Nephron progenitor cell (in vitro differentiated cells): Measurements from ENCODE around the gene PIK3R1.

Experiments
- DNase-seq: peaks from one replicate; pipeline ENCODE4 v3.0.0; 2021
- H3K27ac Mint-ChIP-seq: 2 replicates; pipeline ENCODE4 v1.8.0; 2021; ENCODE audit warnings: mild to moderate bottlenecking, moderate library complexity, mixed read lengths
- H3K27me3 Mint-ChIP-seq: 2 replicates; pipeline ENCODE4 v1.8.0; 2021; ENCODE audit warnings: mild to moderate bottlenecking, low read depth, mixed read lengths; ENCODE audit not compliant: poor library complexity
- H3K36me3 Mint-ChIP-seq: 2 replicates; pipeline ENCODE4 v1.8.0; 2021; ENCODE audit warnings: low read depth, mixed read lengths
- H3K4me1 Mint-ChIP-seq: 2 replicates; pipeline ENCODE4 v1.8.0; 2021; ENCODE audit warnings: mixed read lengths
- H3K4me3 Mint-ChIP-seq: 2 replicates; pipeline ENCODE4 v1.8.0; 2021; ENCODE audit warnings: mild to moderate bottlenecking, moderate library complexity, mixed read lengths
- H3K9me3 Mint-ChIP-seq: 2 replicates; pipeline ENCODE4 v1.8.0; 2021; ENCODE audit warnings: mild to moderate bottlenecking, moderate library complexity, mixed read lengths
- CTCF ChIP-seq: fragments of 200-600 bp; sonication (generic); IDR thresholded peaks from 2 replicates; pipeline ENCODE4 v1.5.0; 2021; ENCODE audit warnings: antibody characterized with exemption

The PIK3R1 gene

GRCh38 chr5:68173007-68173406 is 42.5 kb upstream of the PIK3R1 start:
- Mint-ChIP-seq H3K36me3 (no peaks in the 10 kb centered on the region), H3K27me3 (no peaks in the 10 kb centered on the region), H3K4me1 (peaks cover 35% of the 10 kb centered on the region), H3K9me3 (peaks cover 7% of the 10 kb centered on the region), H3K4me3 (no peak overlapping the region), H3K27ac (no peak overlapping the region)
- DNase-seq, result no peak
- no peak for TF ChIP-seq CTCF

DNA sequence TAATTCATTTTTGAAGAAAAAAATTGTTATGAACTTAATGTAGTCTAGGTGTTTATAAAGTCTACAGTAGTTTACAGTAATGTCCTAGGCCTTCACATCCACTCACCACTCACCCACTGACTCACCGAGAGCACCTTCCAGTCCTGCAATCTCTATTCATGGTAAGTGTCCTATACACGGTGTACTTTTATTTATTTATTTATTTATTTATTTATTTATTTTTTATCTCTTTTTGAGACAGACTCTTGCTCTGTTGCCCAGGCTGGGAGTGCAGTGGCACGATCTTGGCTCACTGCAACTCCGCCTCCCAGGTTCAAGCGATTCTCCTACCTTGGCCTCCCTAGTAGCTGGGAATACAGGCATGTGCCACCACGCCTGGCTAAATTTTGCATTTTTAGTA is 39.3 kb upstream of the PIK3R1 start:
- H3K27ac Mint-ChIP-seq, result no peak overlapping the region
- DNase-seq, result no peak
- peaks cover 12% of the 10 kb centered on the region for H3K4me1 Mint-ChIP-seq
- no peak for TF ChIP-seq CTCF
- H3K27me3 Mint-ChIP-seq, result no peaks in the 10 kb centered on the region
- H3K4me3 Mint-ChIP-seq, result no peak overlapping the region
- peaks cover 7% of the 10 kb centered on the region for H3K9me3 Mint-ChIP-seq
- H3K36me3 Mint-ChIP-seq, result peaks cover 4% of the 10 kb centered on the region

- peaks cover 7% of the 10 kb centered on the region for H3K9me3 Mint-ChIP-seq
- DNase-seq, result no peak
- H3K4me3 Mint-ChIP-seq, result no peak overlapping the region
- peaks cover 4% of the 10 kb centered on the region for H3K36me3 Mint-ChIP-seq
- peaks cover 10% of the 10 kb centered on the region for H3K4me1 Mint-ChIP-seq
- H3K27ac Mint-ChIP-seq, result no peak overlapping the region
- TF ChIP-seq CTCF, result no peak
- peaks cover 2% of the 10 kb centered on the region for H3K27me3 Mint-ChIP-seq
Observed at GRCh38 chr5:68176802-68177479, 38.6 kb upstream of the PIK3R1 start.

DNA sequence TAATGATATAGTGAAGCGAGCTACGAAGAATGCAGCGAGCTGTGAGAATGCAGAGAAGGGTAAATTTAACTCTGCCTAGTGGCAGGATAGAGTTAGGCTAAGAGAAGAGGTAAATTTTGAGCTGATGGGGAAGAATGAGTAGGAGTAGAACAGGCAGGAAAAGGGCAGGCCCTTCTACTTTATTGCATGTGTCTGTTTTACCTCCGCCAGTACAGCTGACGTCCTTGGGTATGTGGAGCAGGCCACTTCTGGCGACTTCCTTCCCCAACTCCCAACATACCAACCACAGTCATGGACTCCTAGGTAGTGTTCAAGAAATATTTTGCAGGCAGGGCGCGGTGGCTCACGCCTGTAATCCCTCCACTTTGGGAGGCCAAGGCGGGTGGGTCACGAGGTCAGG is 37.9 kb upstream of the PIK3R1 start:
- no peak for TF ChIP-seq CTCF
- peaks cover 5% of the 10 kb centered on the region for H3K27me3 Mint-ChIP-seq
- H3K4me3 Mint-ChIP-seq, result no peak overlapping the region
- peaks cover 4% of the 10 kb centered on the region for H3K36me3 Mint-ChIP-seq
- DNase-seq, result no peak
- peaks cover 7% of the 10 kb centered on the region for H3K9me3 Mint-ChIP-seq
- H3K27ac Mint-ChIP-seq, result no peak overlapping the region
- H3K4me1 Mint-ChIP-seq, result peaks cover 5% of the 10 kb centered on the region

DNA sequence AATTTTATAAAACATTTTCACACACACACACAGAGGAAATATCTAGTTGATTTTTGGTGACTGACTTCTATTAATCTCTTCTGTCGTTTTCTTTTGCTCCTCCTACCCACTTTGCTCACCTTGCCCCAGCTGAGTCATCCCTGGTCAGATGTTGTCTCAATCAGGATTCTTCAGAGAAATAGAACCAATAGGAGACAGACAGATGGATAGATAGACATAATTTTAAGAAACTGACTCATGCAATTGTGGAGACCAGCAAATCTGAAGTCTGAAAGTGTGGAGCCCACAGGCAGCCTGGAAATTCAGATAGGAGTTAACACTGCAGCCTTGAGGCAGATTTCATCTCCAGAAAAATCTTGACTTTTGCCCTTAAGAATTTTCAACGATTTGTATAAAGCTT is 37.0 kb upstream of the PIK3R1 start:
- Mint-ChIP-seq H3K4me3 (no peak overlapping the region), H3K27ac (no peak overlapping the region), H3K4me1 (peaks cover 5% of the 10 kb centered on the region), H3K27me3 (peaks cover 5% of the 10 kb centered on the region), H3K9me3 (peaks cover 7% of the 10 kb centered on the region), H3K36me3 (peaks cover 4% of the 10 kb centered on the region)
- TF ChIP-seq CTCF, result no peak
- DNase-seq, result no peak
